Endothelial cell of umbilical vein (primary cell): Measurements from ENCODE around the gene EVI5. TPM values are rescaled to one million over a fixed set of nuclear protein-coding genes. Genes with fewer than 3 reads are reported as not detected.
A peak's percentile ranks its signal among the peaks of the same experiment; 100 is the strongest.

ENCODE experiments used
- BruUV-seq: library from RNA; stranded (reverse); fragments of 400-500 nt; replicated peaks from 2 replicates; lab custom pipeline; 2021; lab: Mats Ljungman, UMichigan
- CTCF ChIA-PET: fragments of 300-600, 350-600 bp; sonication (Branson Sonifier 250); formaldehyde crosslinking; loops from one replicate; lab custom pipeline; 2021; ENCODE audit warnings: antibody characterized with exemption, inconsistent platforms; lab: Charles Lee
- POLR2A ChIA-PET: fragments of 300-600, 350-600 bp; sonication (Branson Sonifier 250); formaldehyde crosslinking; loops from one replicate; lab custom pipeline; 2021; ENCODE audit warnings: antibody characterized with exemption, inconsistent platforms; lab: Charles Lee
- DNase-seq: peaks from one replicate; pipeline ENCODE4 v3.0.0-alpha.2; 2011; ENCODE audit warnings: low read depth, low spot score
- FAIRE-seq: peaks from 2 replicates; lab custom pipeline; 2011; peaks lifted over from hg19 to GRCh38; lab: Jason Lieb, UNC
- H2AFZ ChIP-seq: 2 replicates; pipeline ENCODE4 v1.6.0; 2012; ENCODE audit warnings: low read depth, low read length, control low read depth, inconsistent platforms
- H3K27ac ChIP-seq: 2 replicates; pipeline ENCODE4 v1.5.1; 2011; ENCODE audit warnings: low read depth, mild to moderate bottlenecking, control low read depth, low read length, moderate library complexity; ENCODE audit not compliant: insufficient read depth
- H3K27me3 ChIP-seq, 2 experiments: 2 replicates each; pipeline versions ENCODE4 v1.6.0 to v1.6.1; 2011; ENCODE audit warnings: low read length in 2 of 2, mixed read lengths in 1 of 2; ENCODE audit not compliant: control insufficient read depth in 2 of 2, insufficient read depth in 2 of 2
- H3K36me3 ChIP-seq, 2 experiments: 2 replicates in 1 of 2; 3 replicates in 1 of 2; pipeline ENCODE4 v1.5.1; 2011; ENCODE audit warnings: low read length in 2 of 2, mild to moderate bottlenecking in 1 of 2, moderate library complexity in 1 of 2; ENCODE audit not compliant: control insufficient read depth in 2 of 2, insufficient read depth in 2 of 2; ENCODE audit errors: extremely low read depth in 1 of 2
- H3K4me1 ChIP-seq: 3 replicates; pipeline ENCODE4 v1.5.1; 2011; ENCODE audit warnings: mild to moderate bottlenecking, low read length; ENCODE audit not compliant: control insufficient read depth, insufficient read depth; ENCODE audit errors: extremely low read depth
- H3K4me2 ChIP-seq: 2 replicates; pipeline ENCODE4 v1.6.1; 2011; ENCODE audit warnings: low read length, control low read depth, mixed read lengths; ENCODE audit not compliant: insufficient read depth
- H3K4me3 ChIP-seq, 3 experiments: fragments of 200-600 bp in 1 of 3; sonication (generic), shearing (Covaris generic) in 1 of 3; replicated peaks in 1 of 3; 2 replicates each; pipeline ENCODE4 v1.5.1; 2011 to 2016; ENCODE audit warnings: control low read depth in 3 of 3, low read length in 3 of 3, mild to moderate bottlenecking in 2 of 3, inconsistent platforms in 1 of 3, low read depth in 1 of 3, moderate library complexity in 1 of 3; ENCODE audit not compliant: insufficient read depth in 1 of 3
- H3K79me2 ChIP-seq: 2 replicates; pipeline ENCODE4 v1.6.0; 2012; ENCODE audit warnings: low read length, inconsistent platforms; ENCODE audit not compliant: control insufficient read depth, insufficient read depth
- H3K9ac ChIP-seq: replicated peaks from 2 replicates; pipeline ENCODE3; 2011; ENCODE audit warnings: low read length, control low read depth; ENCODE audit not compliant: insufficient read depth; ENCODE audit errors: extremely low read depth
- H3K9me1 ChIP-seq: replicated peaks from 3 replicates; pipeline ENCODE4 v1.6.0; 2011; ENCODE audit warnings: mild to moderate bottlenecking, low read length; ENCODE audit not compliant: control insufficient read depth, insufficient read depth; ENCODE audit errors: extremely low read depth
- H3K9me3 ChIP-seq: replicated peaks from 2 replicates; pipeline ENCODE4 v1.5.1; 2012; ENCODE audit warnings: low read length, inconsistent platforms; ENCODE audit not compliant: control insufficient read depth, insufficient read depth
- H4K20me1 ChIP-seq: replicated peaks from 2 replicates; pipeline ENCODE3; 2011; ENCODE audit warnings: mild to moderate bottlenecking, low read length; ENCODE audit not compliant: control insufficient read depth, insufficient read depth; ENCODE audit errors: extremely low read depth
- GATA2 ChIP-seq: IDR thresholded peaks from 2 replicates; pipeline ENCODE4 v1.7.0; 2011; ENCODE audit warnings: low read depth, mild to moderate bottlenecking, moderate library complexity, mixed read lengths, low read length; ENCODE audit not compliant: insufficient read length, insufficient read depth
- MYC ChIP-seq: IDR thresholded peaks from one replicate; pipeline ENCODE4 v1.6.1; 2011; ENCODE audit warnings: mild to moderate bottlenecking, low read depth, low read length
- POLR2AphosphoS5 ChIP-seq: IDR thresholded peaks from 2 replicates; pipeline ENCODE4 v1.6.1; 2012; ENCODE audit warnings: low read depth, mild to moderate bottlenecking, control low read depth, low read length, moderate library complexity; ENCODE audit not compliant: insufficient read depth
- dilution Hi-C: fragments of 300-500 bp; cut with MboI; formaldehyde crosslinking; loops from one replicate; pipeline ENCODE4 v1.15.0; 2019; ENCODE audit warnings: low sequenced_read_pairs; ENCODE audit not compliant: extremely low pct_ligation_motif_present
- intact Hi-C: fragments of 100-400 bp; cut with micrococcal nuclease; formaldehyde crosslinking; loops from one replicate; pipeline ENCODE4 v1.10.0; 2022
- polyA plus RNA-seq, 4 experiments: library from polyadenylated mRNA; depleted of rRNA in 3 of 4; stranded (reverse) in 3 of 4; unstranded in 1 of 4; fragments of >200 nt; gene quantifications; 2 replicates each; pipeline versions ENCODE4 v1.2.1 to v1.2.3, GENCODE V29; 2011 to 2012; ENCODE audit warnings: missing spikeins in 1 of 4
- total RNA-seq: library from RNA; stranded (reverse); gene quantifications from 2 replicates; pipeline ENCODE4 v1.2.3, GENCODE V29; 2021
- TF ChIP-seq, protein P1 (sequence below), 2 donors: IDR thresholded peaks; 1 replicate in 1 of 2; 2 replicates in 1 of 2; pipeline ENCODE4 v1.5.1; 2011; ENCODE audit warnings: low read length in 2 of 2, mild to moderate bottlenecking in 2 of 2, moderate library complexity in 2 of 2, control low read depth in 1 of 2, inconsistent platforms in 1 of 2, low read depth in 1 of 2; ENCODE audit not compliant: insufficient read depth in 1 of 2; ENCODE audit errors: extremely low read depth in 1 of 2

EVI5 gene
- total and polyA plus RNA-seq, 2 donors (not counting 3 experiments of a cell fraction or from before 2014, with no cell fraction given): 5.0 to 26.2 TPM

DNA sequence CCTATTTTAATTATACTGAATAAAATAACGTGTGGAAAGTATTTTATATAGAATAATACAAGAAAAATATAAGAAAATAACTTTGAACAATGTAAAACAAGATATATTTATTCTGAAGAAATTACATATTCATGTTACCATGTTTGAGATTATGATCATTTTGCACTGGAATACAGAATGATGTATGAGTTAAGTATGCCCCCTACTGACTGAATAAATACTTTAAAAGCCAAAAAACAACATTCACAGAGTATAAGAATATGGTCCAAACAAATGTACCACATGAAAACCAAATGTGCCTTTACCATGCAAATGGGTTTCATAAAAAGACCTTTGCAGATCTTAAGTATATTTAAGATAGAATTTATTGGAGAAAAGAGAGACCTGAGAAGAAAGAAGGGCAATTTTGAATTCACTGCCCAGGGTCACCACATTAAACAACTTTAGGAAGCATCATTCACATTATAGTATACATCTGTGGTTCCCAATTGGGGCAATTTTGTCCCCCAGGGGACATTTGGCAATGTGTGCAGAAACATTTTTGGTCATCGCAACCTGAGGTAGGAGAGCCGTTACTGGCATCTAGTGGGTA, 161.6 kb downstream of the EVI5 start:
- no peak for TF ChIP-seq POLR2AphosphoS5
- TF ChIP-seq, protein P1, sequence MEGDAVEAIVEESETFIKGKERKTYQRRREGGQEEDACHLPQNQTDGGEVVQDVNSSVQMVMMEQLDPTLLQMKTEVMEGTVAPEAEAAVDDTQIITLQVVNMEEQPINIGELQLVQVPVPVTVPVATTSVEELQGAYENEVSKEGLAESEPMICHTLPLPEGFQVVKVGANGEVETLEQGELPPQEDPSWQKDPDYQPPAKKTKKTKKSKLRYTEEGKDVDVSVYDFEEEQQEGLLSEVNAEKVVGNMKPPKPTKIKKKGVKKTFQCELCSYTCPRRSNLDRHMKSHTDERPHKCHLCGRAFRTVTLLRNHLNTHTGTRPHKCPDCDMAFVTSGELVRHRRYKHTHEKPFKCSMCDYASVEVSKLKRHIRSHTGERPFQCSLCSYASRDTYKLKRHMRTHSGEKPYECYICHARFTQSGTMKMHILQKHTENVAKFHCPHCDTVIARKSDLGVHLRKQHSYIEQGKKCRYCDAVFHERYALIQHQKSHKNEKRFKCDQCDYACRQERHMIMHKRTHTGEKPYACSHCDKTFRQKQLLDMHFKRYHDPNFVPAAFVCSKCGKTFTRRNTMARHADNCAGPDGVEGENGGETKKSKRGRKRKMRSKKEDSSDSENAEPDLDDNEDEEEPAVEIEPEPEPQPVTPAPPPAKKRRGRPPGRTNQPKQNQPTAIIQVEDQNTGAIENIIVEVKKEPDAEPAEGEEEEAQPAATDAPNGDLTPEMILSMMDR (IDR thresholded peaks at IDR 0.05; ENCODE audit: extremely low read depth in 1 of 2, insufficient read depth in 1 of 2, low read depth in 1 of 2, low read length in 2 of 2): peak in 1 of 2 donors; percentile 6
- no peak overlapping the region for H3K4me3 ChIP-seq
- H4K20me1 ChIP-seq: no peaks in the 10 kb centered on the region
- BruUV-seq: no TSS peak
- no peaks in the 10 kb centered on the region for H3K4me1 ChIP-seq
- peak; percentile 28 for DNase-seq
- no peaks in the 10 kb centered on the region for H3K27me3 ChIP-seq
- CTCF ChIA-PET: interaction anchor here (0.7 to 2.3 kb wide), 7 partner anchors 82 to 626 kb away, joined by 4 to 40 read pairs (median 5); no protein-coding TSS in a partner anchor
- dilution Hi-C loops: no loop called here
- no peaks in the 10 kb centered on the region for H3K9me3 ChIP-seq
- H3K27ac ChIP-seq: no peak overlapping the region
- H3K4me2 ChIP-seq: no peak overlapping the region
- no peaks in the 10 kb centered on the region for H3K9me1 ChIP-seq
- intact Hi-C loops: loop anchor here (1.0 to 10.0 kb wide), 3 partner anchors 192 to 626 kb away; no protein-coding TSS in a partner anchor
- no peaks in the 10 kb centered on the region for H3K36me3 ChIP-seq
- H2AFZ ChIP-seq: no peak overlapping the region
- FAIRE-seq: no peak
- no peaks in the 10 kb centered on the region for H3K79me2 ChIP-seq
- POLR2A ChIA-PET: no interaction called here
- H3K9ac ChIP-seq: no peak overlapping the region

DNA sequence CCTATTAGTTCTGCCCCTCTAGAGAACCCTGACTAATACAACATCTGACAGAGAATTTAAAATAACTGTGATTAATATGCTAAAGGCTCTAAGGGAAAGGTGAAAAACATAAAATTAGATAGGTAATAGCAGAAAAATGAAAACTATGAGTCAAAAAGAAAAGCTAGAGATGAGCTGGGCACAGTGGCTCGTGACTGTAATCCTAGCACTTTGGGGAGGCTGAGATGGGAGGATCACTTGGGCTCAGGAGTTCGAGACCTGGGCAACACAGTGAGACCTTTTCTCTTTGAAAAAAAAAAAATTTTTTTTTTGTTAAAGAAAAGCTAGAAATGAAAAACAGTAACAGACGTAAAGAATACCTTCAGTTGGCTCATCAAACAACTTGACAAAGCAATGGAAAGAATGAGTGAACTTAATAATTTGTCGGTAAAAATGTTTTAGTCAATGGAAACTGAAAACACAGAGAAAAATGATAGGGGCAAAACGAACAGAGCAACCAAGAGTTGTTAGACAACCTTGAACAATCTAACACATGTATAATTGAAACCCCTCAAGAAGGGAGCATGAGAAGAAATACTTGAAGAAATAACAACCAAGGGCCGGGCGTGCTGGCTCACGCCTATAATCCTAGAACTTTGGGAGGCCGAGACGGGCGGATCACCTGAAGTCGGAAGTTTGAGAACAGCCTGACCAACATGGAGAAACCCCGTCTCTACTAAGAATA, 165.3 kb downstream of the EVI5 start:
- H3K4me3 ChIP-seq: no peak overlapping the region
- no peak overlapping the region for H2AFZ ChIP-seq
- H3K27me3 ChIP-seq: no peaks in the 10 kb centered on the region
- intact Hi-C loops: loop anchor here (10.0 kb wide), 1 partner anchor 195 kb away; no protein-coding TSS in a partner anchor
- ChIA-PET POLR2A (no interaction called here), CTCF (interaction anchor here (1.3 to 1.5 kb wide), 2 partner anchors 309 to 312 kb away, joined by 3 to 8 read pairs; no protein-coding TSS in a partner anchor)
- dilution Hi-C loops: no loop called here
- H3K27ac ChIP-seq: no peak overlapping the region
- H3K9ac ChIP-seq: no peak overlapping the region
- H4K20me1 ChIP-seq: no peaks in the 10 kb centered on the region
- H3K9me3 ChIP-seq: no peaks in the 10 kb centered on the region
- DNase-seq: no peak
- H3K79me2 ChIP-seq: no peaks in the 10 kb centered on the region
- H3K9me1 ChIP-seq: no peaks in the 10 kb centered on the region
- TF ChIP-seq GATA2 (no peak), MYC (no peak)
- H3K4me1 ChIP-seq: no peaks in the 10 kb centered on the region
- FAIRE-seq: no peak
- BruUV-seq: no TSS peak
- no peaks in the 10 kb centered on the region for H3K36me3 ChIP-seq
- no peak overlapping the region for H3K4me2 ChIP-seq
